Stomach (tissue), 9 donors: ENCODE measurements around the gene MLNR. TPM values are rescaled to one million over a fixed set of nuclear protein-coding genes. Genes with fewer than 3 reads are reported as not detected.
A peak's percentile ranks its signal among the peaks of the same experiment; 100 is the strongest.

ENCODE experiments used
- DNase-seq, 2 donors: peaks; one replicate each; pipeline versions ENCODE4 v3.0.0 to v3.0.0-alpha.2; 2013 to 2019
- H3K27ac ChIP-seq, 5 donors: fragments of 200-600 bp in 4 of 5; sonication (generic) in 4 of 5; one replicate each; pipeline ENCODE4 v1.5.1; 2013 to 2019; ENCODE audit warnings: mild to moderate bottlenecking in 1 of 5, moderate library complexity in 1 of 5
- H3K27me3 ChIP-seq, 3 donors: fragments of 200-600 bp; sonication (generic); one replicate each; pipeline ENCODE4 v1.5.1; 2017 to 2019; ENCODE audit warnings: mixed run types in 1 of 3
- H3K36me3 ChIP-seq, 4 donors: fragments of 200-600 bp; sonication (generic); 1 replicate in 3 of 4; 2 replicates in 1 of 4; pipeline ENCODE4 v1.5.1; 2016 to 2019
- H3K4me1 ChIP-seq, 4 donors: fragments of 200-600 bp; sonication (generic); one replicate each; pipeline ENCODE4 v1.5.1; 2016 to 2019
- H3K4me3 ChIP-seq, 4 donors: fragments of 200-600 bp; sonication (generic) in 3 of 4; one replicate each; pipeline ENCODE4 v1.5.1; 2016 to 2019; ENCODE audit warnings: mild to moderate bottlenecking in 1 of 4
- H3K9me3 ChIP-seq, 4 donors: fragments of 200-600 bp; sonication (generic); one replicate each; pipeline ENCODE4 v1.5.1; 2016 to 2019
- CTCF ChIP-seq, 7 experiments: fragments of 450-650 bp in 4 of 7; fragments of 200-600 bp in 3 of 7; sonication (generic) in 3 of 7; IDR thresholded peaks; one replicate each; pipeline ENCODE4 v1.5.1; 2016 to 2019; ENCODE audit warnings: antibody characterized with exemption in 7 of 7, control low read depth in 2 of 7, mild to moderate bottlenecking in 1 of 7
- EP300 ChIP-seq: sonication (generic); formaldehyde crosslinking; IDR thresholded peaks from one replicate; pipeline ENCODE4 v1.6.1; 2017; ENCODE audit warnings: antibody characterized with exemption
- POLR2A ChIP-seq, 4 donors: fragments of 450-650 bp; IDR thresholded peaks; one replicate each; pipeline ENCODE4 v1.6.1; 2016; ENCODE audit warnings: antibody characterized with exemption in 4 of 4, control low read depth in 2 of 4, mild to moderate bottlenecking in 1 of 4, moderate library complexity in 1 of 4
- POLR2AphosphoS5 ChIP-seq, 3 donors: sonication (generic); formaldehyde crosslinking; IDR thresholded peaks; one replicate each; pipeline ENCODE4 v1.6.1; 2016; ENCODE audit warnings: antibody characterized with exemption in 3 of 3
- WGBS, 5 donors: extraction: QIAGEN DNeasy Blood & Tissue Kit in 3 of 5; methylation state at CpG; one replicate each; pipeline versions ENCODE4 v1.1.5 to v1.1.7; 2013 to 2018; 5-methylcytosine and 5-hydroxymethylcytosine counted together
- intact Hi-C: fragments of 100-400 bp; cut with DNase I; formaldehyde crosslinking; loops from one replicate; pipeline ENCODE4 v1.15.1; 2023; ENCODE audit warnings: low total_unique reads
- polyA plus RNA-seq, 3 donors: library from polyadenylated mRNA; stranded (reverse); fragments of 200-250 nt; gene quantifications; one replicate each; pipeline ENCODE4 v1.2.3, GENCODE V29; 2013
- total RNA-seq, 5 donors: library from RNA; depleted of rRNA; stranded (reverse); fragments of >200 nt; gene quantifications; one replicate each; pipeline versions ENCODE4 v1.1.0 to v1.2.3, GENCODE V29; 2014 to 2016
- donor health status: healthy with polysubstance abuse.
- donor health status: Bipolar disorder and iron deficiency.
- donor health status: healthy.

MLNR gene
- total and polyA plus RNA-seq, 8 donors, result 0.08 to 2.4 (median 1.8) TPM; not detected in 5

- H3K9me3 ChIP-seq, result no peaks in the 10 kb centered on the region
- H3K36me3 ChIP-seq, result peaks cover 0 to 44% (median 31%) of the 10 kb centered on the region in 4 donors
- no peak for DNase-seq
- no peak for TF ChIP-seq EP300
- TF ChIP-seq CTCF (IDR thresholded peaks at IDR 0.05), result no peak
- TF ChIP-seq POLR2A (IDR thresholded peaks at IDR 0.05), result no peak
- TF ChIP-seq POLR2AphosphoS5 (IDR thresholded peaks at IDR 0.05), result no peak
- H3K4me3 ChIP-seq, result no peak overlapping the region
- H3K27ac ChIP-seq, result no peak overlapping the region
- peaks cover 0 to 42% (median 16%) of the 10 kb centered on the region in 4 donors for H3K4me1 ChIP-seq
- H3K27me3 ChIP-seq, result no peaks in the 10 kb centered on the region
- intact Hi-C loops, result no loop called here
- 53 to 84% (median 73%) methylated on average over 1 of the region's 1 CpG for WGBS, 5 donors
These were observed 33.9 kb downstream of the MLNR start for GRCh38 chr13:49254007-49254406.

- H3K27ac ChIP-seq, result no peak overlapping the region
- H3K36me3 ChIP-seq, result peaks cover 13 to 68% (median 57%) of the 10 kb centered on the region in 4 donors
- TF ChIP-seq CTCF (IDR thresholded peaks at IDR 0.05) (no peak), POLR2A (IDR thresholded peaks at IDR 0.05) (no peak), POLR2AphosphoS5 (IDR thresholded peaks at IDR 0.05) (no peak), EP300 (no peak)
- intact Hi-C loops, result no loop called here
- DNase-seq, result no peak
- H3K9me3 ChIP-seq, result no peaks in the 10 kb centered on the region
- H3K4me1 ChIP-seq, result peaks cover 0 to 17% (median 7%) of the 10 kb centered on the region in 4 donors
- no peak overlapping the region for H3K4me3 ChIP-seq
- WGBS, 5 donors, result 77 to 97% (median 93%) methylated on average over 2 of the region's 2 CpGs
- no peaks in the 10 kb centered on the region for H3K27me3 ChIP-seq
These were observed 36.7 kb downstream of the MLNR start for GRCh38 chr13:49256841-49257240.

GRCh38 chr13:49258089-49258796 lies 38.1 kb downstream of the MLNR start:
- Histone ChIP-seq H3K36me3 (peaks cover 17 to 79% (median 70%) of the 10 kb centered on the region in 4 donors), H3K4me1 (peaks cover 0 to 14% (median 6%) of the 10 kb centered on the region in 4 donors), H3K9me3 (no peaks in the 10 kb centered on the region), H3K27me3 (no peaks in the 10 kb centered on the region), H3K27ac (peak overlapping the region in 4 of 5 donors; percentile 0 to 56 (median 16)), H3K4me3 (peak overlapping the region; percentile 18 to 34 (median 26))
- DNase-seq, result no peak
- TF ChIP-seq CTCF (IDR thresholded peaks at IDR 0.05), result no peak
- TF ChIP-seq EP300, result no peak
- no peak for TF ChIP-seq POLR2A (IDR thresholded peaks at IDR 0.05)
- WGBS, 5 donors, result 30 to 48% (median 44%) methylated on average over 3 of the region's 3 CpGs
- intact Hi-C loops, result no loop called here

GRCh38 chr13:49259586-49259985 lies 39.4 kb downstream of the MLNR start:
- H3K27me3 ChIP-seq, result no peaks in the 10 kb centered on the region
- H3K36me3 ChIP-seq, result peaks cover 17 to 73% (median 69%) of the 10 kb centered on the region in 4 donors
- intact Hi-C loops, result no loop called here
- no peak overlapping the region for H3K4me3 ChIP-seq
- 90 to 96% (median 92%) methylated on average over 6 of the region's 6 CpGs for WGBS, 5 donors
- no peak overlapping the region for H3K27ac ChIP-seq
- no peaks in the 10 kb centered on the region for H3K9me3 ChIP-seq
- DNase-seq, result no peak
- TF ChIP-seq CTCF (IDR thresholded peaks at IDR 0.05) (no peak), POLR2AphosphoS5 (IDR thresholded peaks at IDR 0.05) (no peak), EP300 (no peak), POLR2A (IDR thresholded peaks at IDR 0.05) (no peak)
- peaks cover 0 to 14% (median 4%) of the 10 kb centered on the region in 4 donors for H3K4me1 ChIP-seq
